Spleen (tissue), 11 donors: ENCODE results near the gene TSPAN15. TPM values are rescaled to one million over a fixed set of nuclear protein-coding genes. Genes with fewer than 3 reads are reported as not detected.
"Not testable (repeated sequence)": the region's sequence is repeated elsewhere in the genome, so short reads cannot be mapped to it uniquely, and the experiment has no call there.

Experiments used
- DNase-seq: peaks from one replicate; pipeline ENCODE4 v3.0.0-alpha.2; 2020
- H3K27ac ChIP-seq, 8 donors: fragments of 200-600 bp; sonication (generic) in 7 of 8; 1 replicate in 4 of 8; 2 replicates in 4 of 8; pipeline versions ENCODE4 v1.5.0 to v1.8.0; 2016 to 2021; ENCODE audit warnings: inconsistent platforms in 4 of 8, mild to moderate bottlenecking in 4 of 8, moderate library complexity in 1 of 8
- H3K27me3 ChIP-seq, 7 donors: fragments of 200-600 bp; sonication (generic) in 6 of 7; replicated peaks in 1 of 7; 1 replicate in 4 of 7; 2 replicates in 3 of 7; pipeline versions ENCODE4 v1.5.0 to v1.8.0; 2016 to 2021; ENCODE audit warnings: inconsistent platforms in 3 of 7, mild to moderate bottlenecking in 1 of 7
- H3K36me3 ChIP-seq, 6 donors: fragments of 200-600 bp; sonication (generic) in 5 of 6; 1 replicate in 4 of 6; 2 replicates in 2 of 6; pipeline versions ENCODE4 v1.5.0 to v1.8.0; 2016 to 2021; ENCODE audit warnings: inconsistent platforms in 2 of 6
- H3K4me1 ChIP-seq, 6 donors: fragments of 200-600 bp; sonication (generic) in 5 of 6; 1 replicate in 3 of 6; 2 replicates in 3 of 6; pipeline versions ENCODE4 v1.5.0 to v1.8.0; 2016 to 2021; ENCODE audit warnings: inconsistent platforms in 3 of 6
- H3K4me3 ChIP-seq, 8 donors: fragments of 200-600 bp; sonication (generic) in 7 of 8; 1 replicate in 4 of 8; 2 replicates in 4 of 8; pipeline versions ENCODE4 v1.5.0 to v1.8.0; 2016 to 2021; ENCODE audit warnings: inconsistent platforms in 4 of 8, mild to moderate bottlenecking in 4 of 8, moderate library complexity in 2 of 8
- H3K9me3 ChIP-seq, 8 donors: fragments of 200-600 bp; sonication (generic) in 7 of 8; 1 replicate in 4 of 8; 2 replicates in 4 of 8; pipeline versions ENCODE4 v1.5.0 to v1.8.0; 2016 to 2021; ENCODE audit warnings: inconsistent platforms in 4 of 8
- CTCF ChIP-seq, 11 experiments: fragments of 200-600 bp in 7 of 11; fragments of 450-650 bp in 4 of 11; sonication (generic) in 4 of 11; IDR thresholded peaks in 8 of 11; conservative IDR thresholded peaks in 3 of 11; 1 replicate in 7 of 11; 2 replicates in 4 of 11; pipeline versions ENCODE4 v1.4.0 to v1.8.0; 2016 to 2021; ENCODE audit warnings: antibody characterized with exemption in 11 of 11, inconsistent platforms in 4 of 11, mild to moderate bottlenecking in 1 of 11
- POLR2A ChIP-seq, 3 donors: fragments of 450-650 bp; IDR thresholded peaks; one replicate each; pipeline ENCODE4 v1.5.1; 2017; ENCODE audit warnings: antibody characterized with exemption in 3 of 3, mild to moderate bottlenecking in 1 of 3
- POLR2AphosphoS5 ChIP-seq, 3 donors: sonication (generic); formaldehyde crosslinking; IDR thresholded peaks; one replicate each; pipeline ENCODE4 v1.5.1; 2017; ENCODE audit warnings: antibody characterized with exemption in 3 of 3
- WGBS, 5 donors: extraction: QIAGEN DNeasy Blood & Tissue Kit in 3 of 5; methylation state at CpG; one replicate each; pipeline versions ENCODE4 v1.1.5 to v1.1.7; 2013 to 2018; 5-methylcytosine and 5-hydroxymethylcytosine counted together
- intact Hi-C: fragments of 100-400 bp; cut with DNase I; formaldehyde crosslinking; loops from one replicate; pipeline ENCODE4 v1.15.0; 2023; ENCODE audit warnings: low total_unique reads
- polyA plus RNA-seq, 3 donors: library from polyadenylated mRNA; stranded (reverse); fragments of 200-250 nt; gene quantifications; one replicate each; pipeline ENCODE4 v1.2.1, GENCODE V29; 2013
- total RNA-seq, 7 donors: library from RNA; depleted of rRNA in 3 of 7; stranded (reverse); fragments of >200 nt in 3 of 7; fragmentation: NEBNext Ultra II Directional in 4 of 7; extraction: Animal tissue kit (Norgen Biotek cat#: 25700) in 4 of 7; gene quantifications; one replicate each; pipeline versions ENCODE4 v1.1.0 to v1.2.1, GENCODE V29; 2016 to 2021
- donor health status: healthy with polysubstance abuse.
- donor health status: DM: no; HTN: no; CAD: no; lungs with moderate emphysema.
- donor health status: DM: no; HTN: no; CAD: no.
- donor health status: Bipolar disorder and iron deficiency.
- donor health status: healthy.
- donor health status: DM: no; HTN: no; CAD: no.
- donor health status: DM: yes; HTN: yes; CAD: no.

Gene TSPAN15
- total and polyA plus RNA-seq, 10 donors = 13.5 to 68.4 (median 41.3) TPM

- Histone ChIP-seq H3K4me1 (peaks cover 12 to 54% (median 22%) of the 10 kb centered on the region in 6 donors), H3K36me3 (peaks cover 0 to 37% (median 0%) of the 10 kb centered on the region in 6 donors), H3K27ac (no peak overlapping the region), H3K27me3 (no peaks in the 10 kb centered on the region), H3K4me3 (no peak overlapping the region), H3K9me3 (peaks cover 0 to 26% (median 21%) of the 10 kb centered on the region in 8 donors)
- TF ChIP-seq POLR2A (IDR thresholded peaks at IDR 0.05) (no peak), POLR2AphosphoS5 (IDR thresholded peaks at IDR 0.05) (no peak), CTCF (IDR thresholded peaks at IDR 0.05 in 8 of 11, conservative IDR thresholded peaks at IDR 0.05 in 3 of 11) (no peak)
- DNase-seq = no peak
- intact Hi-C loops = no loop called here
- WGBS, 5 donors = 76 to 93% (median 82%) methylated on average over 2 to 7 of the region's 7 CpGs
Measured at GRCh38 chr10:69484736-69485135, 33.5 kb downstream of the TSPAN15 start.

GRCh38 chr10:69486922-69487730 lies 35.9 kb downstream of the TSPAN15 start:
- peak; percentile 49 for DNase-seq
- intact Hi-C loops = no loop called here
- H3K9me3 ChIP-seq = peaks cover 0 to 31% (median 22%) of the 10 kb centered on the region in 8 donors
- TF ChIP-seq POLR2A (IDR thresholded peaks at IDR 0.05) (no peak), POLR2AphosphoS5 (IDR thresholded peaks at IDR 0.05) (no peak), CTCF (IDR thresholded peaks at IDR 0.05 in 8 of 11, conservative IDR thresholded peaks at IDR 0.05 in 3 of 11) (no peak)
- no peak overlapping the region for H3K4me3 ChIP-seq
- WGBS, 5 donors = 79 to 91% (median 82%) methylated on average over 7 to 9 of the region's 9 CpGs
- H3K27me3 ChIP-seq = no peaks in the 10 kb centered on the region
- peaks cover 0 to 30% (median under 1%) of the 10 kb centered on the region in 6 donors for H3K4me1 ChIP-seq
- H3K36me3 ChIP-seq = peaks cover 0 to 37% (median 0%) of the 10 kb centered on the region in 6 donors
- H3K27ac ChIP-seq = peak overlapping the region in 1 of 8 donors; percentile 4

- WGBS, 5 donors = 77 to 99% (median 95%) methylated on average over 4 of the region's 4 CpGs
- Histone ChIP-seq H3K4me1 (peaks cover 0 to 30% (median 3%) of the 10 kb centered on the region in 6 donors), H3K9me3 (peaks cover 0 to 31% (median 22%) of the 10 kb centered on the region in 8 donors), H3K36me3 (peaks cover 0 to 37% (median 0%) of the 10 kb centered on the region in 6 donors)
- H3K27me3 ChIP-seq, DNase-seq, H3K27ac ChIP-seq, intact Hi-C loops, H3K4me3 ChIP-seq: not testable (repeated sequence)
Measured at GRCh38 chr10:69488149-69488844, 37.0 kb downstream of the TSPAN15 start.

GRCh38 chr10:69488856-69489255 lies 37.6 kb downstream of the TSPAN15 start:
- 76 to 94% (median 85%) methylated on average over 6 of the region's 6 CpGs for WGBS, 5 donors
- H3K27ac ChIP-seq, intact Hi-C loops, DNase-seq, H3K4me3 ChIP-seq, H3K27me3 ChIP-seq: not testable (repeated sequence)
- Histone ChIP-seq H3K4me1 (peaks cover 0 to 24% (median 3%) of the 10 kb centered on the region in 6 donors), H3K9me3 (peaks cover 0 to 31% (median 22%) of the 10 kb centered on the region in 8 donors), H3K36me3 (peaks cover 0 to 35% (median 0%) of the 10 kb centered on the region in 6 donors)
